Ascending aorta (tissue), 2 donors: Measurements from ENCODE around the gene RRP12. TPM values are rescaled to one million over a fixed set of nuclear protein-coding genes. Genes with fewer than 3 reads are reported as not detected.

Source experiments
- DNase-seq, 2 donors: peaks; one replicate each; pipeline ENCODE4 v3.0.0-alpha.2; 2019; ENCODE audit warnings: low spot score in 2 of 2
- H3K27ac ChIP-seq, 2 donors: fragments of 200-600 bp; sonication (generic); one replicate each; pipeline ENCODE4 v1.5.1; 2016 to 2017; ENCODE audit warnings: mild to moderate bottlenecking in 1 of 2
- H3K27me3 ChIP-seq: fragments of 200-600 bp; sonication (generic); one replicate; pipeline ENCODE4 v1.5.1; 2017
- H3K36me3 ChIP-seq, 2 donors: fragments of 200-600 bp; sonication (generic); one replicate each; pipeline ENCODE4 v1.5.1; 2016
- H3K4me1 ChIP-seq, 2 donors: fragments of 200-600 bp; sonication (generic); one replicate each; pipeline ENCODE4 v1.5.1; 2016 to 2017; ENCODE audit warnings: mild to moderate bottlenecking in 1 of 2
- H3K4me3 ChIP-seq, 2 donors: fragments of 200-600 bp; sonication (generic); one replicate each; pipeline ENCODE4 v1.5.1; 2016 to 2017; ENCODE audit warnings: mild to moderate bottlenecking in 1 of 2
- H3K9me3 ChIP-seq, 2 donors: fragments of 200-600 bp; sonication (generic); one replicate each; pipeline ENCODE4 v1.5.1; 2016
- intact Hi-C: fragments of 100-400 bp; cut with DNase I; formaldehyde crosslinking; loops from one replicate; pipeline ENCODE4 v1.15.1; 2023
- total RNA-seq: library from RNA; depleted of rRNA; stranded (reverse); fragments of >200 nt; gene quantifications from one replicate; pipeline ENCODE4 v1.1.0, GENCODE V29; 2016
- TF ChIP-seq, protein P1 (sequence below), 3 experiments: fragments of 200-600 bp in 2 of 3; fragments of 450-650 bp in 1 of 3; sonication (generic) in 2 of 3; IDR thresholded peaks; one replicate each; pipeline ENCODE4 v1.5.1; 2016 to 2019; ENCODE audit warnings: antibody characterized with exemption in 3 of 3, mild to moderate bottlenecking in 1 of 3, moderate library complexity in 1 of 3

RRP12 gene
- total RNA-seq, 1 donor from 2014 or later = 5.9 TPM

DNA sequence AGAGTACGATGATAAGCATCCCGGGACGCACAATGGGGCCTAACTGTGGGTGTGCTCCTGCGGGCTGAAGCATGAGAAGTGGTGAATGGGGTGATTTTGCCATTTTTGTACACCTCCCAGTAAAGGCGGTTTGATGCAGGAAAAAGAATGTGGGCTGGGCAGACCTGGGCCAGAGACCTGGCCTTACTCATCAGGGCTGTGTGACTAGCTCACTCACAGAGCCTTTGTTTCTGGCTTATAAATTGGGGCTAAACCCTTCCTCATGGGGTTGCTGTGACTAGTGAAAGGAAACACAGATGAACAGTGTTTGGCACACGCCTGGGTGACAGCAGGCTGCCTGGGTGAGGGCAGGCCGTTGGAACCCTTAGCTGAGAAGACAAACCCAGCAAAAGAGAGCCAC lies 18.0 kb downstream of the RRP12 start:
- intact Hi-C loops = no loop called here
- TF ChIP-seq, protein P1, sequence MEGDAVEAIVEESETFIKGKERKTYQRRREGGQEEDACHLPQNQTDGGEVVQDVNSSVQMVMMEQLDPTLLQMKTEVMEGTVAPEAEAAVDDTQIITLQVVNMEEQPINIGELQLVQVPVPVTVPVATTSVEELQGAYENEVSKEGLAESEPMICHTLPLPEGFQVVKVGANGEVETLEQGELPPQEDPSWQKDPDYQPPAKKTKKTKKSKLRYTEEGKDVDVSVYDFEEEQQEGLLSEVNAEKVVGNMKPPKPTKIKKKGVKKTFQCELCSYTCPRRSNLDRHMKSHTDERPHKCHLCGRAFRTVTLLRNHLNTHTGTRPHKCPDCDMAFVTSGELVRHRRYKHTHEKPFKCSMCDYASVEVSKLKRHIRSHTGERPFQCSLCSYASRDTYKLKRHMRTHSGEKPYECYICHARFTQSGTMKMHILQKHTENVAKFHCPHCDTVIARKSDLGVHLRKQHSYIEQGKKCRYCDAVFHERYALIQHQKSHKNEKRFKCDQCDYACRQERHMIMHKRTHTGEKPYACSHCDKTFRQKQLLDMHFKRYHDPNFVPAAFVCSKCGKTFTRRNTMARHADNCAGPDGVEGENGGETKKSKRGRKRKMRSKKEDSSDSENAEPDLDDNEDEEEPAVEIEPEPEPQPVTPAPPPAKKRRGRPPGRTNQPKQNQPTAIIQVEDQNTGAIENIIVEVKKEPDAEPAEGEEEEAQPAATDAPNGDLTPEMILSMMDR (IDR thresholded peaks at IDR 0.05) = no peak
- no peak for DNase-seq
- Histone ChIP-seq H3K27ac (no peak overlapping the region), H3K27me3 (no peaks in the 10 kb centered on the region), H3K4me1 (no peaks in the 10 kb centered on the region), H3K9me3 (no peaks in the 10 kb centered on the region), H3K36me3 (peaks cover 19 to 53% of the 10 kb centered on the region in 2 donors), H3K4me3 (no peak overlapping the region)

GRCh38 chr10:97381626-97382025 lies 19.5 kb downstream of the RRP12 start:
- no peaks in the 10 kb centered on the region for H3K4me1 ChIP-seq
- TF ChIP-seq, protein P1 (IDR thresholded peaks at IDR 0.05) = no peak
- H3K27me3 ChIP-seq = no peaks in the 10 kb centered on the region
- no peak for DNase-seq
- intact Hi-C loops = no loop called here
- peaks cover 19 to 51% of the 10 kb centered on the region in 2 donors for H3K36me3 ChIP-seq
- H3K4me3 ChIP-seq = no peak overlapping the region
- no peak overlapping the region for H3K27ac ChIP-seq
- H3K9me3 ChIP-seq = no peaks in the 10 kb centered on the region

- Histone ChIP-seq H3K27me3 (no peaks in the 10 kb centered on the region), H3K36me3 (peaks cover 24 to 51% of the 10 kb centered on the region in 2 donors), H3K4me3 (no peak overlapping the region), H3K4me1 (no peaks in the 10 kb centered on the region), H3K27ac (no peak overlapping the region), H3K9me3 (no peaks in the 10 kb centered on the region)
- intact Hi-C loops = no loop called here
- DNase-seq = no peak
- TF ChIP-seq, protein P1 (IDR thresholded peaks at IDR 0.05) = no peak
Measured at GRCh38 chr10:97380516-97380915, 20.6 kb downstream of the RRP12 start.

- TF ChIP-seq, protein P1 (IDR thresholded peaks at IDR 0.05) = no peak
- H3K9me3 ChIP-seq = no peaks in the 10 kb centered on the region
- intact Hi-C loops = no loop called here
- no peak overlapping the region for H3K4me3 ChIP-seq
- H3K36me3 ChIP-seq = peaks cover 24 to 44% of the 10 kb centered on the region in 2 donors
- no peaks in the 10 kb centered on the region for H3K4me1 ChIP-seq
- H3K27ac ChIP-seq = no peak overlapping the region
- no peak for DNase-seq
- no peaks in the 10 kb centered on the region for H3K27me3 ChIP-seq
Measured at GRCh38 chr10:97378933-97379921, 21.9 kb downstream of the RRP12 start.

GRCh38 chr10:97376413-97376812 lies 24.7 kb downstream of the RRP12 start:
- no peak overlapping the region for H3K27ac ChIP-seq
- intact Hi-C loops = no loop called here
- TF ChIP-seq, protein P1 (IDR thresholded peaks at IDR 0.05) = no peak
- H3K27me3 ChIP-seq = no peaks in the 10 kb centered on the region
- peaks cover 41 to 61% of the 10 kb centered on the region in 2 donors for H3K36me3 ChIP-seq
- no peaks in the 10 kb centered on the region for H3K4me1 ChIP-seq
- H3K9me3 ChIP-seq = no peaks in the 10 kb centered on the region
- no peak overlapping the region for H3K4me3 ChIP-seq
- no peak for DNase-seq
